Vagina (tissue), 2 donors: ENCODE results near the gene TAF11L3.
"Not testable (repeated sequence)": the region's sequence is repeated elsewhere in the genome, so short reads cannot be mapped to it uniquely, and the experiment has no call there.

Experiments used
- POLR2A ChIP-seq, 2 donors: fragments of 450-650 bp; IDR thresholded peaks; one replicate each; pipeline ENCODE4 v1.6.1; 2017; ENCODE audit warnings: antibody characterized with exemption in 2 of 2, mild to moderate bottlenecking in 2 of 2, moderate library complexity in 2 of 2
- POLR2AphosphoS5 ChIP-seq, 2 donors: sonication (generic); formaldehyde crosslinking; IDR thresholded peaks; one replicate each; pipeline ENCODE4 v1.9.0; 2017; ENCODE audit warnings: antibody characterized with exemption in 2 of 2, mild to moderate bottlenecking in 2 of 2, low read depth in 1 of 2; ENCODE audit not compliant: insufficient read depth in 1 of 2
- TF ChIP-seq, protein P1 (sequence below), 3 experiments: fragments of 450-650 bp in 2 of 3; fragments of 200-600 bp in 1 of 3; sonication (generic) in 1 of 3; IDR thresholded peaks; one replicate each; pipeline ENCODE4 v1.5.1; 2017 to 2019; ENCODE audit warnings: antibody characterized with exemption in 3 of 3, mild to moderate bottlenecking in 2 of 3, moderate library complexity in 2 of 3

DNA sequence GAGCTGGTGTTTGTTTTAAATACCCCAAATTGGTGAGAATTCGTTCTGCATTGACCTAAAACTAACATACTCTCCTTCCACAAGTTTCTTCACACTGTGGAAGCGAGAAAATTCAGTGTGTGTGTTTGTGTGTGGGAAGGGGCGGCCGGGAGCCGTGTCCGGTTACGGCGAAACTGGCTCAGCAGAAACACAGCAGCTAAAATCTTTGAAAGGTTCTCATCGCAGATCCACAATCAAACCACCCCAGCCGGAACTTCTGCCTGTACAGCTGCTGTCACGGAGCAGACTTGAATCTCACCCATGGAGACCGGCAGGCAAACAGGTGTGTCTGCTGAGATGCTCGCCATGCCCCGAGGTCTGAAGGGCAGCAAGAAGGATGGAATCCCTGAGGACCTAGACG, at the start of gene TAF11L3:
- TF ChIP-seq POLR2A (IDR thresholded peaks at IDR 0.05); POLR2AphosphoS5 (IDR thresholded peaks at IDR 0.05; ENCODE audit: insufficient read depth in 1 of 2, low read depth in 1 of 2): not testable (repeated sequence)
- TF ChIP-seq, protein P1, sequence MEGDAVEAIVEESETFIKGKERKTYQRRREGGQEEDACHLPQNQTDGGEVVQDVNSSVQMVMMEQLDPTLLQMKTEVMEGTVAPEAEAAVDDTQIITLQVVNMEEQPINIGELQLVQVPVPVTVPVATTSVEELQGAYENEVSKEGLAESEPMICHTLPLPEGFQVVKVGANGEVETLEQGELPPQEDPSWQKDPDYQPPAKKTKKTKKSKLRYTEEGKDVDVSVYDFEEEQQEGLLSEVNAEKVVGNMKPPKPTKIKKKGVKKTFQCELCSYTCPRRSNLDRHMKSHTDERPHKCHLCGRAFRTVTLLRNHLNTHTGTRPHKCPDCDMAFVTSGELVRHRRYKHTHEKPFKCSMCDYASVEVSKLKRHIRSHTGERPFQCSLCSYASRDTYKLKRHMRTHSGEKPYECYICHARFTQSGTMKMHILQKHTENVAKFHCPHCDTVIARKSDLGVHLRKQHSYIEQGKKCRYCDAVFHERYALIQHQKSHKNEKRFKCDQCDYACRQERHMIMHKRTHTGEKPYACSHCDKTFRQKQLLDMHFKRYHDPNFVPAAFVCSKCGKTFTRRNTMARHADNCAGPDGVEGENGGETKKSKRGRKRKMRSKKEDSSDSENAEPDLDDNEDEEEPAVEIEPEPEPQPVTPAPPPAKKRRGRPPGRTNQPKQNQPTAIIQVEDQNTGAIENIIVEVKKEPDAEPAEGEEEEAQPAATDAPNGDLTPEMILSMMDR (IDR thresholded peaks at IDR 0.05), result not testable (repeated sequence)
